HG03457 (cell line): ENCODE data around the gene RPN2.

Experiments
- ATAC-seq: cut with Tn5 transposase; IDR thresholded peaks from one replicate; pipeline ENCODE4 v1.9.1; 2021; ENCODE audit warnings: moderate number of reproducible peaks; ENCODE audit not compliant: unreplicated experiment

Gene RPN2

DNA sequence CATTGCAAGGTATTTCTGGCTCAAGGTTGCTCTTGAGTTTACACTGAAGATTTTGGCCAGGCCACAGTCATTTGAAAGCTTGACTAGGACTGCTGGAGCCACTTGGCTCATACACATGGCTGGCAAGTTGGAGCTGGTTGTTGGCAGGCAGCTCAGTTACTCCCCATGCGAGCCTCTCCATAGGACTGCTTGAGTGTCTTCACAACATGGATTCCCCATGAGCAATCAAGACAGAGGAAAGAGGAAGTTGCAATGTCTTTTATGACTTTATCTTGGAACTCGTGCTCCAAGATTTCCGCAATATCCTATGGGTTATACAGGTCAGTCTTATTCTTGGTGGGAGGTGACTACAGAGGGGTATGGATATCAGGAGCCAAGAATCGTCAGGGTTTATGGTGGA is 109.0 kb downstream of the RPN2 start:
- no peak for ATAC-seq

DNA sequence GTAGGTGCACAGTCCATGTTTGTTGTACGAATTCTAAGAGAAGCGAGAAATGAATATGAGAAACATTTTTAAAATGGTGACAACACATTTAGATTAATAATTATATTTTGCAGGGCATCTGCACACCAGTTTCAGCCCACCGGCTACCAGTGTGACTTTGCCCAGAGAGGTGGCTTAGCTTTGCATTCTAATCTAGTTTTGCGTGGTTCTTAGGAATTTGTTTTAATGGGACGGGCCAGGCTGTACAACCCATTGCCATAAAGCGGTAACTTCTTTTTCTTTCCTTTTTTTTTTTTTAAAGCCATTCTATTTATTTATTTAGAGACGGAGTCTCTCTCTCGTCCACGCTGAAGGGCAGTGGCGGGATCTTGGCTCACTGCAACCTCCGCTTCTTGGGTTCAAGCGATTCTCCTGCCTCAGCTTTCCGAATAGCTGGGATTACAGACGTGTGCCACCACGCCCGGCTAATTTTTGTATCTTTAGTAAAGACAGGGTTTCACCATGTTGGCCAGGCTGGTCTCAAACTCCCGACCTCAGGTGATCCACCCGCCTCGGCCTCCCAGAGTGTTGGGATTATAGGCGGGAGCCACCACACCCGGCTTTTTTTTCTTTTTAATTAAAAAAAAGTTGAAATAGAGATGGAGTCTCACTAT is 111.2 kb downstream of the RPN2 start:
- ATAC-seq = no peak
